ENCODE results near the gene NFIB. TPM values are rescaled to one million over a fixed set of nuclear protein-coding genes. Genes with fewer than 3 reads are reported as not detected.
A peak's percentile ranks its signal among the peaks of the same experiment; 100 is the strongest.

Gene NFIB
- total RNA-seq, 1 experiment from 2014 or later = 0.61 TPM

- peaks cover 1% of the 10 kb centered on the region for H3K27me3 ChIP-seq (replicated peaks; ENCODE audit: control insufficient read depth, insufficient read depth, low read length)
Observed at GRCh38 chr9:14318361-14318760, 4.4 kb upstream of the NFIB start.

GRCh38 chr9:14317667-14318320 lies 3.9 kb upstream of the NFIB start:
- ChIA-PET CTCF (no interaction called here), POLR2A (no interaction called here)
- Histone ChIP-seq H3K27me3 (replicated peaks; ENCODE audit: control insufficient read depth, insufficient read depth, low read length) (peaks cover 1% of the 10 kb centered on the region), H3K4me1 (no peaks in the 10 kb centered on the region; the same call in 1 of the 2 replicates), H3K36me3 (ENCODE audit: control insufficient read depth, insufficient read depth, low read length) (no peaks in the 10 kb centered on the region), H3K4me3 (ENCODE audit: low read depth, low read length) (no peak overlapping the region), H3K9me3 (no peaks in the 10 kb centered on the region)
- peaks cover 6% of the 10 kb centered on the region for H3K4me1 Mint-ChIP-seq (ENCODE audit: low read depth, unreplicated experiment)
- no TSS peak for BruUV-seq (replicated peaks)
- no peak overlapping the region for H3K4me3 Mint-ChIP-seq (ENCODE audit: unreplicated experiment)
- intact Hi-C loops (cut with micrococcal nuclease; ENCODE audit: unreplicated experiment) = no loop called here
- H3K27me3 Mint-ChIP-seq (ENCODE audit: insufficient read depth, unreplicated experiment) = peaks cover 30% of the 10 kb centered on the region
- DNase-seq = no peak
- TF ChIP-seq CTCF (IDR thresholded peaks at IDR 0.05; ENCODE audit: insufficient read depth in 1 of 2, low read depth in 1 of 2, low read length in 1 of 2, severe bottlenecking in 1 of 2, unreplicated experiment in 1 of 2) = no peak
- H3K9me3 Mint-ChIP-seq (ENCODE audit: unreplicated experiment) = no peaks in the 10 kb centered on the region
- H3K36me3 Mint-ChIP-seq (ENCODE audit: insufficient read depth, unreplicated experiment) = no peaks in the 10 kb centered on the region
- no peak overlapping the region for H3K27ac Mint-ChIP-seq (ENCODE audit: unreplicated experiment)

More at GRCh38 chr9:14318361-14318760, 4.4 kb upstream of the NFIB start:
- TF ChIP-seq CTCF (IDR thresholded peaks at IDR 0.05; ENCODE audit: insufficient read depth in 1 of 2, low read depth in 1 of 2, low read length in 1 of 2, severe bottlenecking in 1 of 2, unreplicated experiment in 1 of 2) = no peak
- Histone ChIP-seq H3K4me1 (no peaks in the 10 kb centered on the region; the same call in 1 of the 2 replicates), H3K4me3 (ENCODE audit: low read depth, low read length) (no peak overlapping the region), H3K36me3 (ENCODE audit: control insufficient read depth, insufficient read depth, low read length) (no peaks in the 10 kb centered on the region), H3K9me3 (no peaks in the 10 kb centered on the region)
- Mint-ChIP-seq H3K4me3 (ENCODE audit: unreplicated experiment) (no peak overlapping the region), H3K4me1 (ENCODE audit: low read depth, unreplicated experiment) (peaks cover 6% of the 10 kb centered on the region), H3K27ac (ENCODE audit: unreplicated experiment) (no peak overlapping the region), H3K36me3 (ENCODE audit: insufficient read depth, unreplicated experiment) (no peaks in the 10 kb centered on the region), H3K9me3 (ENCODE audit: unreplicated experiment) (no peaks in the 10 kb centered on the region), H3K27me3 (ENCODE audit: insufficient read depth, unreplicated experiment) (peaks cover 31% of the 10 kb centered on the region)
- ChIA-PET CTCF (no interaction called here), POLR2A (no interaction called here)
- DNase-seq = no peak
- intact Hi-C loops (cut with micrococcal nuclease; ENCODE audit: unreplicated experiment) = no loop called here
- no TSS peak for BruUV-seq (replicated peaks)

- Histone ChIP-seq H3K36me3 (ENCODE audit: control insufficient read depth, insufficient read depth, low read length) (no peaks in the 10 kb centered on the region), H3K9me3 (no peaks in the 10 kb centered on the region), H3K4me3 (ENCODE audit: low read depth, low read length) (no peak overlapping the region), H3K4me1 (no peaks in the 10 kb centered on the region; the same call in 1 of the 2 replicates), H3K27me3 (replicated peaks; ENCODE audit: control insufficient read depth, insufficient read depth, low read length) (peaks cover 1% of the 10 kb centered on the region)
- Mint-ChIP-seq H3K4me1 (ENCODE audit: low read depth, unreplicated experiment) (peaks cover 6% of the 10 kb centered on the region), H3K36me3 (ENCODE audit: insufficient read depth, unreplicated experiment) (no peaks in the 10 kb centered on the region), H3K27ac (ENCODE audit: unreplicated experiment) (no peak overlapping the region), H3K4me3 (ENCODE audit: unreplicated experiment) (peak overlapping the region; percentile 84), H3K27me3 (ENCODE audit: insufficient read depth, unreplicated experiment) (peaks cover 33% of the 10 kb centered on the region), H3K9me3 (ENCODE audit: unreplicated experiment) (no peaks in the 10 kb centered on the region)
- TF ChIP-seq CTCF (IDR thresholded peaks at IDR 0.05; ENCODE audit: insufficient read depth in 1 of 2, low read depth in 1 of 2, low read length in 1 of 2, severe bottlenecking in 1 of 2, unreplicated experiment in 1 of 2) = no peak
- no TSS peak for BruUV-seq (replicated peaks)
- intact Hi-C loops (cut with micrococcal nuclease; ENCODE audit: unreplicated experiment) = no loop called here
- POLR2A ChIA-PET = no interaction called here
- CTCF ChIA-PET = no interaction called here
- no peak for DNase-seq
Observed at GRCh38 chr9:14316602-14317300, 2.8 kb upstream of the NFIB start.
